ENCODE data around the gene DXO. TPM values are rescaled to one million over a fixed set of nuclear protein-coding genes. Genes with fewer than 3 reads are reported as not detected.
A peak's percentile ranks its signal among the peaks of the same experiment; 100 is the strongest.

The DXO gene
- total and polyA plus RNA-seq, 2 of the 13 experiments (the other 11 are each of a cell fraction or from before 2014, with no cell fraction given) = 18.6 to 26.2 TPM

GRCh38 chr6:31947070-31947675 is 24.8 kb downstream of the DXO start:
- in situ Hi-C loops (cut with HindIII; ENCODE audit: extremely low pct_ligation_motif_present, low pct_unique_long_range_greater_than_20kb) = loop anchor here (5.0 kb wide), 1 partner anchor 45 kb away; the partner anchor contains the start of gene ZBTB12
- 90% methylated on average over 24 of the region's 24 CpGs for WGBS (ENCODE audit: low lambda C conversion rate)
- intact Hi-C loops (cut with micrococcal nuclease; ENCODE audit: unreplicated experiment) = no loop called here
- Histone ChIP-seq H3K4me1 (ENCODE audit: insufficient read depth, low read length) (peaks cover 73% of the 10 kb centered on the region), H3K4me3 (replicated peaks in 1 of 3; ENCODE audit: insufficient read depth in 1 of 3, low read depth in 2 of 3, low read length in 3 of 3) (peak overlapping the region; percentile 59 to 90 (median 66); a peak in 5 of 6 replicates), H3K9ac (ENCODE audit: insufficient read depth, low read depth, low read length) (peak overlapping the region; percentile 91), H3K9me3 (ENCODE audit: low read length) (no peaks in the 10 kb centered on the region), H3K27ac (ENCODE audit: extremely low read length, insufficient read depth, low read length) (peak overlapping the region; percentile 91), H3K79me2 (ENCODE audit: insufficient read depth, low read length) (peaks cover 22% of the 10 kb centered on the region), H3K36me3 (replicated peaks in 1 of 2; ENCODE audit: control insufficient read depth in 1 of 2, insufficient read depth in 2 of 2, low read length in 2 of 2) (peaks cover 21 to 74% of the 10 kb centered on the region in 2 experiments), H2AFZ (ENCODE audit: low read length) (no peak overlapping the region), H3K27me3 (ENCODE audit: control insufficient read depth in 1 of 2, insufficient read depth in 2 of 2, low read length in 2 of 2) (no peaks in the 10 kb centered on the region; a peak in 1 of 5 replicates), H4K20me1 (ENCODE audit: insufficient read depth, low read length) (no peaks in the 10 kb centered on the region), H3K4me2 (ENCODE audit: low read depth, low read length) (peak overlapping the region; percentile 98)
- POLR2A ChIA-PET = interaction anchor here (1.8 kb wide), 1 partner anchor 18 kb away, joined by 5 read pairs; no protein-coding TSS in a partner anchor
- FAIRE-seq = no peak
- no peak for ATAC-seq
- DNase-seq (ENCODE audit: low spot score) = no peak
- no TSS peak for BruUV-seq (replicated peaks)
- CTCF ChIA-PET (ENCODE audit: low intra/inter-chr PET ratio, low total read pairs) = no interaction called here
- no peak for TF ChIP-seq TCF12 (IDR thresholded peaks at IDR 0.05)
- no peak for TF ChIP-seq TCF12 (CRISPR knock-in tag; IDR thresholded peaks at IDR 0.05)
- peak; percentile 71; the same call in 1 of the 2 replicates for TF ChIP-seq ZNF224 (CRISPR knock-in tag; IDR thresholded peaks at IDR 0.05)
- TF ChIP-seq HNRNPUL1 (IDR thresholded peaks at IDR 0.05; ENCODE audit: low read depth, low read length) = no peak
- TF ChIP-seq CENPBD1 (CRISPR knock-in tag; IDR thresholded peaks at IDR 0.05; ENCODE audit: borderline replicate concordance, low read depth) = no peak
- TF ChIP-seq HNRNPL (IDR thresholded peaks at IDR 0.05; ENCODE audit: low read depth, low read length) = 0 out of 2 replicates have a peak, but pooled peaks have one; percentile 79
- TF ChIP-seq HOXA5 (CRISPR knock-in tag; IDR thresholded peaks at IDR 0.05) = 0 out of 2 replicates have a peak, but pooled peaks have one; percentile 58
- TF ChIP-seq TEAD2 (CRISPR knock-in tag; IDR thresholded peaks at IDR 0.05) = no peak
- TF ChIP-seq, protein P1, sequence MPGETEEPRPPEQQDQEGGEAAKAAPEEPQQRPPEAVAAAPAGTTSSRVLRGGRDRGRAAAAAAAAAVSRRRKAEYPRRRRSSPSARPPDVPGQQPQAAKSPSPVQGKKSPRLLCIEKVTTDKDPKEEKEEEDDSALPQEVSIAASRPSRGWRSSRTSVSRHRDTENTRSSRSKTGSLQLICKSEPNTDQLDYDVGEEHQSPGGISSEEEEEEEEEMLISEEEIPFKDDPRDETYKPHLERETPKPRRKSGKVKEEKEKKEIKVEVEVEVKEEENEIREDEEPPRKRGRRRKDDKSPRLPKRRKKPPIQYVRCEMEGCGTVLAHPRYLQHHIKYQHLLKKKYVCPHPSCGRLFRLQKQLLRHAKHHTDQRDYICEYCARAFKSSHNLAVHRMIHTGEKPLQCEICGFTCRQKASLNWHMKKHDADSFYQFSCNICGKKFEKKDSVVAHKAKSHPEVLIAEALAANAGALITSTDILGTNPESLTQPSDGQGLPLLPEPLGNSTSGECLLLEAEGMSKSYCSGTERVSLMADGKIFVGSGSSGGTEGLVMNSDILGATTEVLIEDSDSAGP (CRISPR knock-in tag; IDR thresholded peaks at IDR 0.05; ENCODE audit: borderline replicate concordance) = peak; percentile 35; the same call in 1 of the 2 replicates
- TF ChIP-seq FOXP4 (CRISPR knock-in tag; IDR thresholded peaks at IDR 0.05) = no peak
- 0 out of 2 replicates have a peak, but pooled peaks have one; percentile 19 for TF ChIP-seq ZNF264 (CRISPR knock-in tag; IDR thresholded peaks at IDR 0.05)
- TF ChIP-seq HCFC1 (IDR thresholded peaks at IDR 0.05; ENCODE audit: low read depth, low read length) = no peak
- no peak for TF ChIP-seq ZNF205 (CRISPR knock-in tag; IDR thresholded peaks at IDR 0.05)
- TF ChIP-seq FOXK2 (IDR thresholded peaks at IDR 0.05) = no peak
- peak; percentile 91 for TF ChIP-seq AGO2 (optimal IDR thresholded peaks at IDR 0.05; ENCODE audit: low read depth, low read length)
- no peak for TF ChIP-seq ATF7-NPFF (CRISPR knock-in tag; IDR thresholded peaks at IDR 0.05; ENCODE audit: low read depth)
- peak; percentile 23 for TF ChIP-seq PRPF4 (IDR thresholded peaks at IDR 0.05; ENCODE audit: low read depth, low read length, poor library complexity, severe bottlenecking)
- peak; percentile 74 for TF ChIP-seq ZC3H13 (CRISPR knock-in tag; IDR thresholded peaks at IDR 0.05)
- no peak for TF ChIP-seq NONO (IDR thresholded peaks at IDR 0.05)
- TF ChIP-seq NONO (CRISPR knock-in tag; conservative IDR thresholded peaks at IDR 0.05) = no peak
- TF ChIP-seq ZNF773 (CRISPR knock-in tag; IDR thresholded peaks at IDR 0.05; ENCODE audit: borderline replicate concordance) = no peak

Measured in HepG2 (cell line).